Stomach (tissue), 9 donors: Measurements from ENCODE around the gene HOXB6. TPM values are rescaled to one million over a fixed set of nuclear protein-coding genes. Genes with fewer than 3 reads are reported as not detected.

ENCODE experiments used
- DNase-seq, 2 donors: peaks; one replicate each; pipeline versions ENCODE4 v3.0.0 to v3.0.0-alpha.2; 2013 to 2019
- H3K27ac ChIP-seq, 5 donors: fragments of 200-600 bp in 4 of 5; sonication (generic) in 4 of 5; one replicate each; pipeline ENCODE4 v1.5.1; 2013 to 2019; ENCODE audit warnings: mild to moderate bottlenecking in 1 of 5, moderate library complexity in 1 of 5
- H3K27me3 ChIP-seq, 3 donors: fragments of 200-600 bp; sonication (generic); one replicate each; pipeline ENCODE4 v1.5.1; 2017 to 2019; ENCODE audit warnings: mixed run types in 1 of 3
- H3K36me3 ChIP-seq, 4 donors: fragments of 200-600 bp; sonication (generic); 1 replicate in 3 of 4; 2 replicates in 1 of 4; pipeline ENCODE4 v1.5.1; 2016 to 2019
- H3K4me1 ChIP-seq, 4 donors: fragments of 200-600 bp; sonication (generic); one replicate each; pipeline ENCODE4 v1.5.1; 2016 to 2019
- H3K4me3 ChIP-seq, 4 donors: fragments of 200-600 bp; sonication (generic) in 3 of 4; one replicate each; pipeline ENCODE4 v1.5.1; 2016 to 2019; ENCODE audit warnings: mild to moderate bottlenecking in 1 of 4
- H3K9me3 ChIP-seq, 4 donors: fragments of 200-600 bp; sonication (generic); one replicate each; pipeline ENCODE4 v1.5.1; 2016 to 2019
- EP300 ChIP-seq: sonication (generic); formaldehyde crosslinking; IDR thresholded peaks from one replicate; pipeline ENCODE4 v1.6.1; 2017; ENCODE audit warnings: antibody characterized with exemption
- POLR2A ChIP-seq, 4 donors: fragments of 450-650 bp; IDR thresholded peaks; one replicate each; pipeline ENCODE4 v1.6.1; 2016; ENCODE audit warnings: antibody characterized with exemption in 4 of 4, control low read depth in 2 of 4, mild to moderate bottlenecking in 1 of 4, moderate library complexity in 1 of 4
- POLR2AphosphoS5 ChIP-seq, 3 donors: sonication (generic); formaldehyde crosslinking; IDR thresholded peaks; one replicate each; pipeline ENCODE4 v1.6.1; 2016; ENCODE audit warnings: antibody characterized with exemption in 3 of 3
- WGBS, 5 donors: extraction: QIAGEN DNeasy Blood & Tissue Kit in 3 of 5; methylation state at CpG; one replicate each; pipeline versions ENCODE4 v1.1.5 to v1.1.7; 2013 to 2018; 5-methylcytosine and 5-hydroxymethylcytosine counted together
- intact Hi-C: fragments of 100-400 bp; cut with DNase I; formaldehyde crosslinking; loops from one replicate; pipeline ENCODE4 v1.15.1; 2023; ENCODE audit warnings: low total_unique reads
- polyA plus RNA-seq, 3 donors: library from polyadenylated mRNA; stranded (reverse); fragments of 200-250 nt; gene quantifications; one replicate each; pipeline ENCODE4 v1.2.3, GENCODE V29; 2013
- total RNA-seq, 5 donors: library from RNA; depleted of rRNA; stranded (reverse); fragments of >200 nt; gene quantifications; one replicate each; pipeline versions ENCODE4 v1.1.0 to v1.2.3, GENCODE V29; 2014 to 2016
- TF ChIP-seq, protein P1 (sequence below), 7 experiments: fragments of 450-650 bp in 4 of 7; fragments of 200-600 bp in 3 of 7; sonication (generic) in 3 of 7; IDR thresholded peaks; one replicate each; pipeline ENCODE4 v1.5.1; 2016 to 2019; ENCODE audit warnings: antibody characterized with exemption in 7 of 7, control low read depth in 2 of 7, mild to moderate bottlenecking in 1 of 7
- donor health status: healthy with polysubstance abuse.
- donor health status: Bipolar disorder and iron deficiency.
- donor health status: healthy.

Gene HOXB6
- total and polyA plus RNA-seq, 8 donors = 4.2 to 150 (median 10.9) TPM

DNA sequence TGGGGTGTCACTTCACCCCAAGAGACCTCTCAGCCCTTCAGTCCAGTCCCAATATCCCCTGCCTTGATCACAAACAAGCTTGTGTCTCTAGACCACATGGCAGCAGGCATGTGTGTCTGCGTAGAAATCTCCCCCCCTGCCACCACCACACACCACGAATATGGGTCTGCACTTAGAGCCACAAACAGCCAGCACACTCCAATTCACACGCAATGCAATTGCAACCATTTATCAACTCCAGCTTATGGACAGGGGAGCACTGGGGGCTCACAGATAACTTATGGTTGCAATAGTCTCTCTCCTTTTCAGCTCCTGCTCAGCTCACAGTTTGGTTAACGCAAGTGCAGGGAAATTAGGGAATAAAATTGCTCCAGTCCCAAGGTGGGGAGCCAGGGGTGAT, 18.8 kb upstream of the HOXB6 start:
- DNase-seq = no peak
- WGBS, 5 donors = 8 to 24% (median 19%) methylated on average over 4 of the region's 4 CpGs
- TF ChIP-seq EP300 = no peak
- TF ChIP-seq POLR2AphosphoS5 (IDR thresholded peaks at IDR 0.05) = no peak
- TF ChIP-seq, protein P1, sequence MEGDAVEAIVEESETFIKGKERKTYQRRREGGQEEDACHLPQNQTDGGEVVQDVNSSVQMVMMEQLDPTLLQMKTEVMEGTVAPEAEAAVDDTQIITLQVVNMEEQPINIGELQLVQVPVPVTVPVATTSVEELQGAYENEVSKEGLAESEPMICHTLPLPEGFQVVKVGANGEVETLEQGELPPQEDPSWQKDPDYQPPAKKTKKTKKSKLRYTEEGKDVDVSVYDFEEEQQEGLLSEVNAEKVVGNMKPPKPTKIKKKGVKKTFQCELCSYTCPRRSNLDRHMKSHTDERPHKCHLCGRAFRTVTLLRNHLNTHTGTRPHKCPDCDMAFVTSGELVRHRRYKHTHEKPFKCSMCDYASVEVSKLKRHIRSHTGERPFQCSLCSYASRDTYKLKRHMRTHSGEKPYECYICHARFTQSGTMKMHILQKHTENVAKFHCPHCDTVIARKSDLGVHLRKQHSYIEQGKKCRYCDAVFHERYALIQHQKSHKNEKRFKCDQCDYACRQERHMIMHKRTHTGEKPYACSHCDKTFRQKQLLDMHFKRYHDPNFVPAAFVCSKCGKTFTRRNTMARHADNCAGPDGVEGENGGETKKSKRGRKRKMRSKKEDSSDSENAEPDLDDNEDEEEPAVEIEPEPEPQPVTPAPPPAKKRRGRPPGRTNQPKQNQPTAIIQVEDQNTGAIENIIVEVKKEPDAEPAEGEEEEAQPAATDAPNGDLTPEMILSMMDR (IDR thresholded peaks at IDR 0.05) = no peak
- no peak for TF ChIP-seq POLR2A (IDR thresholded peaks at IDR 0.05)
- Histone ChIP-seq H3K36me3 (no peaks in the 10 kb centered on the region), H3K4me3 (no peak overlapping the region), H3K4me1 (peaks cover 23 to 34% (median 27%) of the 10 kb centered on the region in 4 donors), H3K9me3 (no peaks in the 10 kb centered on the region), H3K27ac (no peak overlapping the region), H3K27me3 (peaks cover 36 to 100% (median 100%) of the 10 kb centered on the region in 3 donors)
- intact Hi-C loops = loop anchor here (10.0 kb wide), 1 partner anchor 289 kb away; no protein-coding TSS in a partner anchor

DNA sequence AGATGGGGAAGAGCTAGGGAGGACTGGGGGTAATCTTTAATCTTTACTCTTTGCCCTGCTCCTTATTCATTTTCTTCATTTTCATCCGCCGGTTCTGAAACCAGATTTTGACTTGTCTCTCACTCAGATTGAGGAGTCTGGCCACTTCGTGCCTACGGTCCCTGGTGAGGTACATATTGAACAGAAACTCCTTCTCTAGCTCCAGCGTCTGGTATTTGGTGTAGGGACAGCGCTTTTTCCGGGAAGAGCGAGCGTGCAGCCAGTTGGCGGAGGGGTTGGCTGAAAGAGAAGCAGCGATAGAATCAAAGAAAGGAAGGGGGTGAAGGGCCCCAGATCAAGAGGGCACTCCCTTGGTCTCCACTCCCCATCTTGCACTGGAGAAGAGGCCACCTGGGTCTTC, 18.1 kb upstream of the HOXB6 start:
- TF ChIP-seq, protein P1 (IDR thresholded peaks at IDR 0.05) = no peak
- TF ChIP-seq POLR2A (IDR thresholded peaks at IDR 0.05) = no peak
- TF ChIP-seq POLR2AphosphoS5 (IDR thresholded peaks at IDR 0.05) = no peak
- no peak for TF ChIP-seq EP300
- no peak for DNase-seq
- peaks cover 31 to 100% (median 98%) of the 10 kb centered on the region in 3 donors for H3K27me3 ChIP-seq
- peaks cover 29 to 41% (median 34%) of the 10 kb centered on the region in 4 donors for H3K4me1 ChIP-seq
- H3K27ac ChIP-seq = no peak overlapping the region
- no peaks in the 10 kb centered on the region for H3K9me3 ChIP-seq
- WGBS, 5 donors = 24 to 41% (median 38%) methylated on average over 11 of the region's 11 CpGs
- H3K4me3 ChIP-seq = no peak overlapping the region
- no peaks in the 10 kb centered on the region for H3K36me3 ChIP-seq
- intact Hi-C loops = loop anchor here (10.0 kb wide), 1 partner anchor 288 kb away; no protein-coding TSS in a partner anchor

DNA sequence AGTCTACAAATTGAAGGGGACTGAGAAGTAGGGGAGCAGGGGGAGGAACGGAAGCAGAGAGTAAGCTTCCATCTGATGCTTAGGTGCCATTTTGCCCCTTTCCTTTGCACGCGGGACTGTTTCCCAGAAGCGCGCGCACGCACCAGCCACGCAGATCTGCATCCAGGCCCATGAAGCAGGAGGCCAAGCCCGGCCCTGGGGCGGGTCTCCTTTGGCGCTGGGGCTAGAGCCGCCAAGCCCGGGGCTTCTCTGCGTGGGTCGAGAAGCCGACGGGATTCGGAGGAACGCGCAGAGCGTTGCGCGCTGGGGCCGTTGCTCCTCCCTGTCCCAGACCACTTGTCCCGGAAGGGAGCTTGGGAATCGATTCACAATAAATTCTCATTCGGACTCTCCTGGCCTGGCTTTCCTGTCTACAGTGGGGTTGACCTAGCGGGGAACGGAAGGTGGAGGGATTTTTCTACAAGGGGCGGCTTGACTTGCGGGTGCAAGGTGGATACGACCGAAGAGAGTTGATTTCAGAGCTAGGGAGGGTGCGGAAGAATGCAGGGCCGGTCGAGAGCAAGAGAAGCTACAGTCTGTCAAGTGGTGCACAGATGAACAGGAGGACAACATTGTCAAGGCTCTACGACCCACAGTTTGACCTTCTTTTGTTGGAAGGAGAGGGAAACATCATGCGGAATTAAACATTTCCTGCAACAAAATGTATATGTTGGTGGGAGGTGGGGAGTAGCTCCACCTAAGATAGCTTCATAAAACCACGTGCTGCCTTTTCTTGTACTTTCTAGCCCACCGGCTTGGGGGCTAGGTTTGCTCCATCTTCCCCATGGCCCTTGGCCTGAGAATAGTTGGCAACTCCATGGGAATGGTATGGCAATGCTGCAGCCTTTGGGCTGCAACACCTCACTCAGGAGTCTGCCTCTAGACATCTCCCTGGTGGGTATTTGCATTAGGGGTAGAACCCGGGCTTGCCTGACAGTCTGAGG, 16.9 kb upstream of the HOXB6 start:
- TF ChIP-seq POLR2A (IDR thresholded peaks at IDR 0.05) = no peak
- Histone ChIP-seq H3K4me3 (no peak overlapping the region), H3K27me3 (peaks cover 29 to 100% (median 98%) of the 10 kb centered on the region in 3 donors), H3K27ac (no peak overlapping the region), H3K36me3 (no peaks in the 10 kb centered on the region), H3K9me3 (no peaks in the 10 kb centered on the region), H3K4me1 (peaks cover 29 to 44% (median 36%) of the 10 kb centered on the region in 4 donors)
- no peak for DNase-seq
- intact Hi-C loops = loop anchor here (10.0 kb wide), 1 partner anchor 287 kb away; no protein-coding TSS in a partner anchor
- WGBS, 5 donors = 15 to 27% (median 21%) methylated on average over 41 of the region's 41 CpGs

DNA sequence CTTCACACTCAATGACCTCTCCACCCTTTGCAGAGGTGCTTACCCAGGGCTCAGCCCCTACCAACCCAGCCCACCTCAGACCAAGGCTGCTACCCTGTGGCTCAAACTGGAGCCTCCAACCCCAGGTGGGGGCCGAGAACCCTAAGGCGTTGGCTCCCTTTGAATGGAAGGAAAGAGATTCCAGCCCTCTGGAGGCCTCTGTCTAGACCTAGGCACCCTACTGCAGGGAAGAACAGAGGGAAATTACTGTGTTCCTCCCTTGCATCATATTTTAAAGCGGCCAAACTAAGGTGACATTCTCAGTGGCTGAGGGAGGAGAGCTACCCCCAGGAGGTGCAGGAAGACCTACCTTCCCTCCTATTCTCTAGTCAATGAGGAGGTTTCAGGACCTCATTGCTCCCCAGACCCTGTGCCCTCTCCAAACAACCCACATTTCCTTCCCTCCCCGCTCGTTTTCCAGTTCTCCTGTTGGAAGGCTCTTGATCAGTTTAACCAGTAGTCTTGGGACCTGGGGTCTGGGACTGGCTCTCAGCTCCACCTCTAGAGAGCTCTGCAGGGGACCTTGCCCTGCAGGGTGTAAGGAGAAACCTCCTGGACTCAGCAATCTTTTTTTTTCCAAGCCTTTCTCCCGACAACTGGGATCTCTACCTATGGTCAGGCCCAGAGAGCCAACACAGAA, 15.8 kb upstream of the HOXB6 start:
- Histone ChIP-seq H3K27ac (no peak overlapping the region), H3K27me3 (peaks cover 27 to 100% (median 98%) of the 10 kb centered on the region in 3 donors), H3K4me1 (peaks cover 18 to 35% (median 27%) of the 10 kb centered on the region in 4 donors), H3K4me3 (no peak overlapping the region), H3K9me3 (no peaks in the 10 kb centered on the region), H3K36me3 (no peaks in the 10 kb centered on the region)
- 32 to 63% (median 34%) methylated on average over 6 of the region's 6 CpGs for WGBS, 5 donors
- no peak for TF ChIP-seq EP300
- TF ChIP-seq POLR2A (IDR thresholded peaks at IDR 0.05) = no peak
- TF ChIP-seq POLR2AphosphoS5 (IDR thresholded peaks at IDR 0.05) = no peak
- TF ChIP-seq, protein P1 (IDR thresholded peaks at IDR 0.05) = no peak
- DNase-seq = no peak
- intact Hi-C loops = loop anchor here (10.0 kb wide), 1 partner anchor 286 kb away; no protein-coding TSS in a partner anchor
